Stimulated activated effector memory CD8-positive, alpha-beta T cell treated with anti-CD3 and anti-CD28 coated beads, Interleukin-12 subunit alpha, Interleukin-12 subunit beta, amount 100 ng/mL, for 72 hours (primary cell): ENCODE data around the gene RCN2.
"Not testable (repeated sequence)": the region's sequence is repeated elsewhere in the genome, so short reads cannot be mapped to it uniquely, and the experiment has no call there.

Source experiments
- ATAC-seq: fragments of 150-1000 bp; cut with Tn5 transposase; 2 replicates; pipeline ENCODE4 v1.10.0; 2021
- DNase-seq, 2 donors: peaks; one replicate each; pipeline ENCODE4 v3.0.0; 2021 to 2022; ENCODE audit warnings: low spot score in 2 of 2
- H3K27ac Mint-ChIP-seq: one replicate; pipeline ENCODE4 v1.8.0; 2022; ENCODE audit warnings: mild to moderate bottlenecking, mixed read lengths
- H3K36me3 Mint-ChIP-seq: one replicate; pipeline ENCODE4 v1.8.0; 2022; ENCODE audit warnings: mild to moderate bottlenecking, mixed read lengths
- H3K4me1 Mint-ChIP-seq: one replicate; pipeline ENCODE4 v1.8.0; 2022; ENCODE audit warnings: mixed read lengths
- H3K4me3 Mint-ChIP-seq: one replicate; pipeline ENCODE4 v1.8.0; 2022; ENCODE audit warnings: mild to moderate bottlenecking, mixed read lengths
- H3K9me3 Mint-ChIP-seq: one replicate; pipeline ENCODE4 v1.8.0; 2022; ENCODE audit warnings: mixed read lengths

RCN2 gene

GRCh38 chr15:76951220-76951619 lies 19.7 kb downstream of the RCN2 start:
- H3K9me3 Mint-ChIP-seq: no peaks in the 10 kb centered on the region
- no peak overlapping the region for H3K27ac Mint-ChIP-seq
- DNase-seq (no peak), ATAC-seq (no peak)
- no peak overlapping the region for H3K4me3 Mint-ChIP-seq
- no peaks in the 10 kb centered on the region for H3K4me1 Mint-ChIP-seq
- H3K36me3 Mint-ChIP-seq: peaks cover 40% of the 10 kb centered on the region

GRCh38 chr15:76953913-76954312 lies 22.4 kb downstream of the RCN2 start:
- no peak for DNase-seq
- no peak overlapping the region for H3K4me3 Mint-ChIP-seq
- ATAC-seq: no peak
- no peaks in the 10 kb centered on the region for H3K9me3 Mint-ChIP-seq
- no peaks in the 10 kb centered on the region for H3K4me1 Mint-ChIP-seq
- H3K27ac Mint-ChIP-seq: no peak overlapping the region
- H3K36me3 Mint-ChIP-seq: peaks cover 19% of the 10 kb centered on the region

- no peak for ATAC-seq
- DNase-seq: no peak
- H3K4me1 Mint-ChIP-seq: no peaks in the 10 kb centered on the region
Observed at GRCh38 chr15:76954744-76955143, 23.2 kb downstream of the RCN2 start.

GRCh38 chr15:76961268-76962011 lies 29.9 kb downstream of the RCN2 start:
- no peaks in the 10 kb centered on the region for H3K9me3 Mint-ChIP-seq
- no peak overlapping the region for H3K4me3 Mint-ChIP-seq
- no peaks in the 10 kb centered on the region for H3K36me3 Mint-ChIP-seq
- DNase-seq: no peak
- no peak for ATAC-seq
- no peak overlapping the region for H3K27ac Mint-ChIP-seq
- no peaks in the 10 kb centered on the region for H3K4me1 Mint-ChIP-seq

More at GRCh38 chr15:76954744-76955143, 23.2 kb downstream of the RCN2 start:
- no peak overlapping the region for H3K27ac Mint-ChIP-seq
- no peak overlapping the region for H3K4me3 Mint-ChIP-seq
- no peaks in the 10 kb centered on the region for H3K9me3 Mint-ChIP-seq
- H3K36me3 Mint-ChIP-seq: peaks cover 12% of the 10 kb centered on the region

- no peak for ATAC-seq
- Mint-ChIP-seq H3K36me3 (no peaks in the 10 kb centered on the region), H3K4me3 (no peak overlapping the region), H3K27ac (no peak overlapping the region), H3K9me3 (no peaks in the 10 kb centered on the region), H3K4me1 (no peaks in the 10 kb centered on the region)
- DNase-seq: no peak
Observed at GRCh38 chr15:76962337-76963013, 30.9 kb downstream of the RCN2 start.

GRCh38 chr15:76963596-76963995 lies 32.0 kb downstream of the RCN2 start:
- Mint-ChIP-seq H3K4me3 (no peak overlapping the region), H3K9me3 (no peaks in the 10 kb centered on the region), H3K27ac (no peak overlapping the region), H3K36me3 (no peaks in the 10 kb centered on the region), H3K4me1 (no peaks in the 10 kb centered on the region)
- DNase-seq: peak in 1 of 2 donors; percentile 40
- ATAC-seq: no peak

- ATAC-seq (no peak), DNase-seq (no peak)
- H3K4me3 Mint-ChIP-seq: no peak overlapping the region
- H3K36me3 Mint-ChIP-seq: no peaks in the 10 kb centered on the region
- H3K4me1 Mint-ChIP-seq: no peaks in the 10 kb centered on the region
- H3K27ac Mint-ChIP-seq: no peak overlapping the region
- H3K9me3 Mint-ChIP-seq: no peaks in the 10 kb centered on the region
Observed at GRCh38 chr15:76964157-76964556, 32.6 kb downstream of the RCN2 start.

- not testable (repeated sequence) for H3K27ac Mint-ChIP-seq, ATAC-seq, H3K4me1 Mint-ChIP-seq, DNase-seq, H3K36me3 Mint-ChIP-seq, H3K9me3 Mint-ChIP-seq, H3K4me3 Mint-ChIP-seq
Observed at GRCh38 chr15:76966051-76966450, 34.5 kb downstream of the RCN2 start.

- H3K4me3 Mint-ChIP-seq: no peak overlapping the region
Observed at GRCh38 chr15:76967067-76967466, 35.5 kb downstream of the RCN2 start.

GRCh38 chr15:76968306-76968705 lies 36.8 kb downstream of the RCN2 start:
- H3K27ac Mint-ChIP-seq: no peak overlapping the region
- no peaks in the 10 kb centered on the region for H3K36me3 Mint-ChIP-seq
- no peaks in the 10 kb centered on the region for H3K9me3 Mint-ChIP-seq
- DNase-seq (no peak), ATAC-seq (no peak)
- no peak overlapping the region for H3K4me3 Mint-ChIP-seq
- no peaks in the 10 kb centered on the region for H3K4me1 Mint-ChIP-seq

More at GRCh38 chr15:76967067-76967466, 35.5 kb downstream of the RCN2 start:
- no peaks in the 10 kb centered on the region for H3K36me3 Mint-ChIP-seq
- no peaks in the 10 kb centered on the region for H3K9me3 Mint-ChIP-seq
- H3K27ac Mint-ChIP-seq: no peak overlapping the region
- no peak for ATAC-seq
- DNase-seq: no peak
- no peaks in the 10 kb centered on the region for H3K4me1 Mint-ChIP-seq

GRCh38 chr15:76972389-76973361 lies 41.1 kb downstream of the RCN2 start:
- DNase-seq (no peak), ATAC-seq (no peak)
- no peak overlapping the region for H3K27ac Mint-ChIP-seq
- H3K36me3 Mint-ChIP-seq: no peaks in the 10 kb centered on the region
- no peaks in the 10 kb centered on the region for H3K9me3 Mint-ChIP-seq
- peaks cover 29% of the 10 kb centered on the region for H3K4me1 Mint-ChIP-seq
- H3K4me3 Mint-ChIP-seq: no peak overlapping the region

GRCh38 chr15:76973362-76973743 lies 41.8 kb downstream of the RCN2 start:
- Mint-ChIP-seq H3K4me1 (peaks cover 32% of the 10 kb centered on the region), H3K9me3 (no peaks in the 10 kb centered on the region), H3K4me3 (no peak overlapping the region), H3K36me3 (no peaks in the 10 kb centered on the region), H3K27ac (peak overlapping the region; percentile 83)
- DNase-seq (peak; percentile 59 to 81), ATAC-seq (peak; percentile 80)

GRCh38 chr15:76973906-76974305 lies 42.4 kb downstream of the RCN2 start:
- peaks cover 32% of the 10 kb centered on the region for H3K4me1 Mint-ChIP-seq
- H3K9me3 Mint-ChIP-seq: no peaks in the 10 kb centered on the region
- H3K27ac Mint-ChIP-seq: peak overlapping the region; percentile 83
- no peak for DNase-seq
- peaks cover 4% of the 10 kb centered on the region for H3K36me3 Mint-ChIP-seq
- no peak for ATAC-seq
- H3K4me3 Mint-ChIP-seq: no peak overlapping the region

GRCh38 chr15:76974456-76975036 lies 43.0 kb downstream of the RCN2 start:
- no peak for DNase-seq
- no peak overlapping the region for H3K4me3 Mint-ChIP-seq
- ATAC-seq: no peak
- H3K9me3 Mint-ChIP-seq: no peaks in the 10 kb centered on the region
- H3K4me1 Mint-ChIP-seq: peaks cover 32% of the 10 kb centered on the region
- peak overlapping the region; percentile 83 for H3K27ac Mint-ChIP-seq
- peaks cover 5% of the 10 kb centered on the region for H3K36me3 Mint-ChIP-seq

- ATAC-seq (no peak), DNase-seq (no peak)
- Mint-ChIP-seq H3K9me3 (no peaks in the 10 kb centered on the region), H3K36me3 (peaks cover 5% of the 10 kb centered on the region), H3K27ac (peak overlapping the region; percentile 58), H3K4me1 (peaks cover 32% of the 10 kb centered on the region), H3K4me3 (no peak overlapping the region)
Observed at GRCh38 chr15:76976141-76976540, 44.6 kb downstream of the RCN2 start.
